T-cell (primary cell): ENCODE measurements around the gene SLC12A2. TPM values are rescaled to one million over a fixed set of nuclear protein-coding genes. Genes with fewer than 3 reads are reported as not detected.

Source experiments
- ATAC-seq, 4 experiments: fragments of 200-7000 bp in 3 of 4; fragments of 150-1000 bp in 1 of 4; cut with Tn5 transposase; replicated peaks in 1 of 4; 1 replicate in 3 of 4; 2 replicates in 1 of 4; pipeline ENCODE4 v1.10.0; 2021; ENCODE audit warnings: moderate library complexity in 3 of 4, mild to moderate bottlenecking in 2 of 4, moderate number of reproducible peaks in 1 of 4
- CTCF ChIA-PET, 2 donors: fragments of 300-600 bp; sonication (Branson Sonifier 250); formaldehyde crosslinking; loops; one replicate each; lab custom pipeline; 2022; ENCODE audit warnings: antibody characterized with exemption in 2 of 2; lab: Charles Lee
- POLR2A ChIA-PET, 2 donors: fragments of 300-600 bp; sonication (Branson Sonifier 250); formaldehyde crosslinking; loops; one replicate each; lab custom pipeline; 2022; ENCODE audit warnings: antibody characterized with exemption in 2 of 2; lab: Charles Lee
- DNase-seq, 35 experiments: peaks; one replicate each; pipeline versions ENCODE4 v3.0.0 to v3.0.0-alpha.2; 2013 to 2023
- H3K27ac ChIP-seq: one replicate; pipeline ENCODE4 v1.5.1; 2013; ENCODE audit warnings: low read length
- H3K27me3 ChIP-seq, 2 experiments: replicated peaks in 1 of 2; 1 replicate in 1 of 2; 2 replicates in 1 of 2; pipeline versions ENCODE4 v1.6.1 to v1.7.0; 2013; ENCODE audit warnings: low read length in 1 of 2, mixed read lengths in 1 of 2; ENCODE audit not compliant: control insufficient read depth in 2 of 2, insufficient read depth in 2 of 2; ENCODE audit errors: extremely low read depth in 1 of 2
- H3K36me3 ChIP-seq, 2 donors: 1 replicate in 1 of 2; 2 replicates in 1 of 2; pipeline versions ENCODE4 v1.6.1 to v1.7.0; 2013; ENCODE audit warnings: low read length in 1 of 2; ENCODE audit not compliant: control insufficient read depth in 2 of 2, insufficient read depth in 1 of 2; ENCODE audit errors: extremely low read depth in 1 of 2
- H3K4me1 ChIP-seq, 2 experiments: 1 replicate in 1 of 2; 2 replicates in 1 of 2; pipeline versions ENCODE4 v1.6.1 to v1.7.0; 2013; ENCODE audit warnings: low read length in 2 of 2, mixed read lengths in 1 of 2; ENCODE audit not compliant: insufficient read depth in 2 of 2, control insufficient read depth in 1 of 2; ENCODE audit errors: extremely low read depth in 1 of 2
- H3K4me3 ChIP-seq, 2 donors: 1 replicate in 1 of 2; 2 replicates in 1 of 2; pipeline versions ENCODE4 v1.5.1 to v1.7.0; 2013; ENCODE audit warnings: mild to moderate bottlenecking in 2 of 2, low read length in 1 of 2, moderate library complexity in 1 of 2; ENCODE audit not compliant: control insufficient read depth in 1 of 2; ENCODE audit errors: extremely low read depth in 1 of 2
- H3K9me3 ChIP-seq: 2 replicates; pipeline ENCODE4 v1.7.0; 2013
- H3K27ac Mint-ChIP-seq, 2 donors: one replicate each; pipeline ENCODE4 v1.8.0; 2020 to 2021; ENCODE audit warnings: mild to moderate bottlenecking in 2 of 2, mixed read lengths in 2 of 2
- H3K27me3 Mint-ChIP-seq, 2 donors: one replicate each; pipeline ENCODE4 v1.8.0; 2021 to 2022; ENCODE audit warnings: mixed read lengths in 2 of 2
- H3K36me3 Mint-ChIP-seq: one replicate; pipeline ENCODE4 v1.8.0; 2021; ENCODE audit warnings: mixed read lengths
- H3K4me1 Mint-ChIP-seq, 3 donors: one replicate each; pipeline ENCODE4 v1.8.0; 2020 to 2022; ENCODE audit warnings: mixed read lengths in 3 of 3, mild to moderate bottlenecking in 1 of 3
- H3K4me3 Mint-ChIP-seq, 3 donors: one replicate each; pipeline ENCODE4 v1.8.0; 2020 to 2022; ENCODE audit warnings: mild to moderate bottlenecking in 3 of 3, mixed read lengths in 3 of 3, moderate library complexity in 3 of 3
- H3K9me3 Mint-ChIP-seq, 3 donors: one replicate each; pipeline ENCODE4 v1.8.0; 2020 to 2022; ENCODE audit warnings: mixed read lengths in 3 of 3
- WGBS: methylation state at CpG from one replicate; pipeline ENCODE4 v1.1.5; 2013; ENCODE audit warnings: missing lambda C conversion rate; ENCODE audit not compliant: insufficient coverage; 5-methylcytosine and 5-hydroxymethylcytosine counted together
- total RNA-seq, 35 experiments: library from RNA in 6 of 35; stranded (reverse) in 6 of 35; fragments of 120-200 nt in 1 of 35; gene quantifications; one replicate each; pipeline versions ENCODE4 v1.2.1 to v1.2.4 and lab custom pipeline; 2013 to 2026

The SLC12A2 gene
- total RNA-seq, 5 donors from 2014 or later (not counting 1 experiment from before 2014, with no cell fraction given) = 10.5 to 15.9 (median 12.4) TPM

DNA sequence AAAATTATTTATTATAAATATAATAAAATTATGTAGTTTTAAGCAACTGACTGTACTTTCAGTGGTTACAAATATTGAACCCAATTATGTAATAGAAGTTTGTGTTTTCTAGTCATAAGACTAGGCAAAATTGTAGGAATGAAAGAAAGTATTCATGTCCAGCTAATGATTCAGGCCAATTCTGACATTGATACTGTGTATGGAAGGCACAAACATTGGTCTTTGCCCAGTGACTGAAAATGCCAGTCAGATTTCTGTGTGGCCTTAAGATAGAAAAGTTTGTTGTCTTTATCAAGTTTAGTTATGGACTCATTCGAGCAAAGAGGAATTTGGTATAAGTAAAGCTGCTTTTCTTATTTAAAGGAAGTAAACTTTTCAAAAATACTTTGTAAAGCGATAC, 60.3 kb downstream of the SLC12A2 start:
- ATAC-seq (no peak), DNase-seq (no peak)
- H3K27me3 Mint-ChIP-seq = no peaks in the 10 kb centered on the region
- H3K4me1 ChIP-seq = no peaks in the 10 kb centered on the region
- H3K27ac Mint-ChIP-seq = no peak overlapping the region
- peaks cover 0 to under 1% of the 10 kb centered on the region in 2 donors for H3K36me3 ChIP-seq
- no peaks in the 10 kb centered on the region for H3K27me3 ChIP-seq
- no peaks in the 10 kb centered on the region for H3K9me3 ChIP-seq
- H3K27ac ChIP-seq = no peak overlapping the region
- H3K4me3 ChIP-seq = no peak overlapping the region
- no CpG with 5 or more reads among the region's 2 CpGs for WGBS
- ChIA-PET CTCF (no interaction called here), POLR2A (no interaction called here)
- H3K4me1 Mint-ChIP-seq = no peaks in the 10 kb centered on the region
- H3K36me3 Mint-ChIP-seq = peaks cover 45% of the 10 kb centered on the region
- H3K9me3 Mint-ChIP-seq = no peaks in the 10 kb centered on the region
- H3K4me3 Mint-ChIP-seq = no peak overlapping the region

DNA sequence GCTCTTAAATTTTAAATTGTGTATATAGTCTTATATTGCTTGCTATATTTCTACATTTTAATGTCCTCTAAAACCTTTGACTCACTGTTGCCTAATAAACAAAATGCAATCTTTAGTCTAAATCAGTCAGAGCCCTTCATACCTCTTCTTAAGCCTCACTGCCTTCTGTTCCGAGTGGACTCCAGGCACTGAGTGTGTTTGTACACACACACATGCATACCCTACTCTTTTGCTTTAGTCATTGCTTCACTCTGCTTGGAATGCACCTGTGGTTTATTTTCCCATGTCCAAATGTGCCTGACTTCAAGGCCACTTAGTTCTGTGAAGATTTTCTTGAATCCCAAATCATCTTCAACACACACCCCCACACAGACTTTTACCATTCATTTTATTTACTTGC, 60.9 kb downstream of the SLC12A2 start:
- no peak overlapping the region for H3K4me3 Mint-ChIP-seq
- ChIA-PET CTCF (no interaction called here), POLR2A (no interaction called here)
- 100% methylated on average over 1 of the region's 1 CpG for WGBS
- no peaks in the 10 kb centered on the region for H3K9me3 Mint-ChIP-seq
- Histone ChIP-seq H3K4me1 (no peaks in the 10 kb centered on the region), H3K27ac (no peak overlapping the region), H3K4me3 (no peak overlapping the region), H3K27me3 (no peaks in the 10 kb centered on the region), H3K36me3 (peaks cover 0 to 5% of the 10 kb centered on the region in 2 donors), H3K9me3 (no peaks in the 10 kb centered on the region)
- peaks cover 49% of the 10 kb centered on the region for H3K36me3 Mint-ChIP-seq
- DNase-seq = no peak
- H3K4me1 Mint-ChIP-seq = no peaks in the 10 kb centered on the region
- no peaks in the 10 kb centered on the region for H3K27me3 Mint-ChIP-seq
- ATAC-seq = no peak
- H3K27ac Mint-ChIP-seq = no peak overlapping the region

DNA sequence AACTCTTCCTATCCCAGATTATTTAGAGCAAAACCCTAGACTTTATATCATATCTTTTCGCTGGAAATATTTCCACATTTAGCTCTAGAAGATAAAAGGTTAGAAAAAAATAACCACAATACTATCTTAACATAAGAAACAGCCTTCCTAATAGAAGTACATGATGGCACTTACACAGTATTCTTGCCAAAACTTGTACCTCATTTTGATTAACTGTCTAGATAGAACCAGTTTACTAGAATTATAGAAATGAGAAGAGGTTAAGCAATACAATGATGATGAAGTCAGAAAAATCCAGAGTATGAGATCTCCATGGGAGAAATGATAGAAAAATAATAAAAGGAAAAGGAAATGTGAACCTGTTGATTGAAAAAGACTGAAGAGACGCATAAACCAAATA, 63.1 kb downstream of the SLC12A2 start:
- Histone ChIP-seq H3K36me3 (peaks cover 0 to 6% of the 10 kb centered on the region in 2 donors), H3K4me3 (no peak overlapping the region), H3K9me3 (no peaks in the 10 kb centered on the region), H3K27me3 (no peaks in the 10 kb centered on the region), H3K27ac (no peak overlapping the region), H3K4me1 (no peaks in the 10 kb centered on the region)
- WGBS = no CpG with 5 or more reads among the region's 2 CpGs
- DNase-seq (no peak), ATAC-seq (no peak)
- no peaks in the 10 kb centered on the region for H3K9me3 Mint-ChIP-seq
- H3K36me3 Mint-ChIP-seq = peaks cover 52% of the 10 kb centered on the region
- H3K4me3 Mint-ChIP-seq = no peak overlapping the region
- CTCF ChIA-PET = no interaction called here
- POLR2A ChIA-PET = no interaction called here
- no peaks in the 10 kb centered on the region for H3K27me3 Mint-ChIP-seq
- no peaks in the 10 kb centered on the region for H3K4me1 Mint-ChIP-seq
- no peak overlapping the region for H3K27ac Mint-ChIP-seq

DNA sequence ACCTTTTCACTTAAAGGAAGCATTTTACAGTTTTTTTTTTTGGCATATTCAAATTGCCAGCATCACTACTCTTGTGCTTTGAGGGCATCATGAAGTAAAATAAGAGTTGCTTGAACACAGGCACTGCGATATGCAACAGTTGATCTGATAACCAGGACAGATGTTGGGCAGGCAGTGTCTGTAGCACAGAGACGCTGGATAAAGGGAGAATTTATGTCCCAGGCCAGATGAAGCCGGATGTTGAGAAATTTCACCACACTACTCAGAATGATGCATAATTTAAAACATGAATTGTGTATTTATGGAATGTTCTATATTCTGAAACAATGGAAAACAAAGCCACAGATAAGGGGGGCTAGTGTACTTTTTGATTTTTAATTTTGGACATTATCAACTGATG, 71.4 kb downstream of the SLC12A2 start:
- CTCF ChIA-PET = no interaction called here
- H3K4me3 Mint-ChIP-seq = no peak overlapping the region
- Histone ChIP-seq H3K4me1 (no peaks in the 10 kb centered on the region), H3K27me3 (no peaks in the 10 kb centered on the region), H3K27ac (no peak overlapping the region), H3K4me3 (no peak overlapping the region), H3K36me3 (peaks cover 2 to 26% of the 10 kb centered on the region in 2 donors), H3K9me3 (no peaks in the 10 kb centered on the region)
- H3K27me3 Mint-ChIP-seq = no peaks in the 10 kb centered on the region
- POLR2A ChIA-PET = no interaction called here
- 100% methylated on average over 1 of the region's 3 CpGs for WGBS
- H3K27ac Mint-ChIP-seq = no peak overlapping the region
- no peak for DNase-seq
- no peaks in the 10 kb centered on the region for H3K4me1 Mint-ChIP-seq
- peaks cover 69% of the 10 kb centered on the region for H3K36me3 Mint-ChIP-seq
- H3K9me3 Mint-ChIP-seq = peaks cover 0 to 3% (median 0%) of the 10 kb centered on the region in 3 donors
- ATAC-seq = no peak

DNA sequence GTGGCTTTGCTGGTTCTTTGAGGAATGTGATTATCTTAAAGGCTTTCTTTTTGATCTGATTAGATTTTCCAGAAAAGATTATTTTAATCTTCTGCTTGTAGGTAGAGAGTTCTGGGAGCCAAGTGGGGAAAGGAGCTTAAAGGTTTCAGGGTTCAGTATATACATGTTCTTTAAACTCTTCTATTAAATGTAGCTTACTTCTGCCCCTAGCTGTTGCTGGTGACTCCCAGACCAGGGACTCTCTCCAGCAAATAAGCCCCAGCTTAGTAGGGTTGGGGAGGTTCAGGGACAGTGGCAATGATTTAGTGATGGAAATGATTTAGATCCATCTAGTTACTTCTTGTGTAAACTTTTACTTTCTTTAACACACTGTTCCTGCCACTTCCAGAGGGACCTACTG, 72.2 kb downstream of the SLC12A2 start:
- Mint-ChIP-seq H3K27me3 (no peaks in the 10 kb centered on the region), H3K9me3 (peaks cover 0 to 3% (median 0%) of the 10 kb centered on the region in 3 donors), H3K27ac (no peak overlapping the region), H3K4me3 (no peak overlapping the region), H3K36me3 (peaks cover 74% of the 10 kb centered on the region), H3K4me1 (no peaks in the 10 kb centered on the region)
- H3K27me3 ChIP-seq = no peaks in the 10 kb centered on the region
- no peak overlapping the region for H3K27ac ChIP-seq
- H3K4me3 ChIP-seq = no peak overlapping the region
- ATAC-seq (no peak), DNase-seq (no peak)
- POLR2A ChIA-PET = interaction anchor here in 1 of 2 donors (0.6 kb wide), 1 partner anchor 141 kb away, joined by 3 read pairs; no protein-coding TSS in a partner anchor
- no peaks in the 10 kb centered on the region for H3K4me1 ChIP-seq
- CTCF ChIA-PET = no interaction called here
- peaks cover 2 to 26% of the 10 kb centered on the region in 2 donors for H3K36me3 ChIP-seq
- no peaks in the 10 kb centered on the region for H3K9me3 ChIP-seq

DNA sequence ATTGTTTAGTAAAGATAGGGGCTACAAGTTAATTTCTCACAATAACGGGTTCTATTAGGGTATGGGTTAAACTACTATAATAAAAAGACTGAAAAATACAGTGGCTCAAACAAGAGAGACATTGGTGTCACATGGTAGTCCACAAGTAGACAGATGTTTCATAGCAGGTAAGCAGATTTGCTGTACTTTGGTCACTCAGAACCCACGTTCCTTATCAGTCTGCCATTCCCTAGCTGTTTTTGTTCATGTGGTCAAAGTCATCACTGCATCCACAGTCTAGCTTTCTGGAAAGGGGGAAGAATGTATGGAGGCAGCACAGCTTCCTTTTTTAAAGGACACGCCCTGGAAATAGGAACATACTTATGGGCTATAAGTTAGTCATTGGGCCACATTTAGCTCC, 73.0 kb downstream of the SLC12A2 start:
- Mint-ChIP-seq H3K36me3 (peaks cover 69% of the 10 kb centered on the region), H3K27ac (no peak overlapping the region), H3K4me1 (no peaks in the 10 kb centered on the region), H3K4me3 (no peak overlapping the region), H3K9me3 (peaks cover 0 to 3% (median 0%) of the 10 kb centered on the region in 3 donors), H3K27me3 (no peaks in the 10 kb centered on the region)
- no peak overlapping the region for H3K4me3 ChIP-seq
- H3K9me3 ChIP-seq = no peaks in the 10 kb centered on the region
- CTCF ChIA-PET = interaction anchor here in 1 of 2 donors (1.1 kb wide), 1 partner anchor 9 kb away, joined by 3 read pairs; no protein-coding TSS in a partner anchor
- WGBS = 100% methylated on average over 1 of the region's 3 CpGs
- H3K4me1 ChIP-seq = no peaks in the 10 kb centered on the region
- DNase-seq (no peak), ATAC-seq (no peak)
- no peak overlapping the region for H3K27ac ChIP-seq
- POLR2A ChIA-PET = no interaction called here
- peaks cover 2 to 31% of the 10 kb centered on the region in 2 donors for H3K36me3 ChIP-seq
- H3K27me3 ChIP-seq = no peaks in the 10 kb centered on the region

DNA sequence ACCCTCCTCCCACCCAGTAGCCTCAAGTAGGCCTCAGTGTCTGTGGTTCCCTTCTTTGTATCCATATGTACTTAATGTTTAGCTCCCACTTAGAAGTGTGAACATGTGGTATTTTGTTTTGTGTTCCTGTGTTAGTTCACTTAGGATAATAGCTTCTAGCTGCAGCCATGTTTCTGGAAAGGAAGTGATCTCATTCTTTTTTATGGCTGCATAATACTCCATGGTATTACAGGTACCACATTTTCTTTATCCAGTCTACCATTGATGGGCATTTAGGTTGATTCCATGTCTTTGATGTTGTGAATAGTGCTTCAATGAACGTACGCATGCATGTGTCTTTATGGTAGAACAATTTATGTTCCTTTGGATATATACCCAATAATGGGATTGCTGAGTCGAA, 74.8 kb downstream of the SLC12A2 start:
- Mint-ChIP-seq H3K36me3 (peaks cover 75% of the 10 kb centered on the region), H3K9me3 (peaks cover 0 to 3% (median 0%) of the 10 kb centered on the region in 3 donors), H3K27me3 (no peaks in the 10 kb centered on the region), H3K4me3 (no peak overlapping the region), H3K4me1 (no peaks in the 10 kb centered on the region), H3K27ac (no peak overlapping the region)
- no peak overlapping the region for H3K4me3 ChIP-seq
- ChIA-PET POLR2A (no interaction called here), CTCF (no interaction called here)
- H3K9me3 ChIP-seq = no peaks in the 10 kb centered on the region
- no peak for ATAC-seq
- no peak overlapping the region for H3K27ac ChIP-seq
- no peak for DNase-seq
- H3K36me3 ChIP-seq = peaks cover 2 to 25% of the 10 kb centered on the region in 2 donors
- no peaks in the 10 kb centered on the region for H3K27me3 ChIP-seq
- WGBS = no CpG with 5 or more reads among the region's 3 CpGs
- no peaks in the 10 kb centered on the region for H3K4me1 ChIP-seq
